Pancreas (tissue), 10 donors: ENCODE data around the gene AK9. TPM values are rescaled to one million over a fixed set of nuclear protein-coding genes. Genes with fewer than 3 reads are reported as not detected.

Experiments
- ATAC-seq, 4 donors: fragments of 200-7000 bp; cut with Tn5 transposase; one replicate each; pipeline versions ENCODE4 v1.8.0 to v1.9.1; 2020; ENCODE audit warnings: mild to moderate bottlenecking in 4 of 4, moderate library complexity in 4 of 4
- DNase-seq, 6 donors: peaks; one replicate each; pipeline ENCODE4 v3.0.0-alpha.2; 2020
- FAIRE-seq: peaks from 2 replicates; lab custom pipeline; 2012; peaks lifted over from hg19 to GRCh38; lab: Jason Lieb, UNC
- H3K27ac ChIP-seq, 4 donors: fragments of 200-600 bp; sonication (generic); 1 replicate in 3 of 4; 2 replicates in 1 of 4; pipeline versions ENCODE4 v1.5.0 to v1.8.0; 2020
- H3K27me3 ChIP-seq, 4 donors: fragments of 200-600 bp; one replicate each; pipeline ENCODE4 v1.8.0; 2021
- H3K36me3 ChIP-seq, 3 donors: fragments of 200-600 bp; sonication (generic) in 1 of 3; one replicate each; pipeline versions ENCODE4 v1.5.0 to v1.8.0; 2020 to 2021
- H3K4me1 ChIP-seq, 3 donors: fragments of 200-600 bp; one replicate each; pipeline ENCODE4 v1.8.0; 2021
- H3K4me3 ChIP-seq, 4 donors: fragments of 200-600 bp; sonication (generic) in 2 of 4; one replicate each; pipeline versions ENCODE4 v1.5.0 to v1.8.0; 2020 to 2021
- H3K9me3 ChIP-seq, 4 donors: fragments of 200-600 bp; one replicate each; pipeline ENCODE4 v1.8.0; 2021
- CTCF ChIP-seq, 4 donors: fragments of 200-600 bp; sonication (generic) in 3 of 4; IDR thresholded peaks; one replicate each; pipeline versions ENCODE4 v1.5.0 to v1.8.0; 2021; ENCODE audit warnings: antibody characterized with exemption in 4 of 4
- WGBS, 2 donors: extraction: QIAGEN DNeasy Blood & Tissue Kit; methylation state at CpG; one replicate each; pipeline ENCODE4 v1.1.7; 2013; 5-methylcytosine and 5-hydroxymethylcytosine counted together
- intact Hi-C, 3 donors: fragments of 100-400 bp; cut with DNase I; formaldehyde crosslinking; loops; one replicate each; pipeline versions ENCODE4 v1.11.1 to v1.14.2; 2022
- polyA plus RNA-seq, 2 donors: library from polyadenylated mRNA; stranded (reverse); fragments of 200-250 nt; gene quantifications; one replicate each; pipeline ENCODE4 v1.2.3, GENCODE V29; 2013
- total RNA-seq, 6 donors: library from RNA; stranded (reverse); fragmentation: NEBNext Ultra II Directional in 4 of 6; extraction: Animal tissue kit (Norgen Biotek cat#: 25700) in 4 of 6; gene quantifications; one replicate each; pipeline versions ENCODE4 v1.2.1 to v1.2.4, GENCODE V29; 2021 to 2023
- donor health status: healthy with polysubstance abuse.
- donor health status: DM: no; HTN: no; CAD: no; lungs with moderate emphysema.
- donor health status: DM: no; HTN: no; CAD: no.
- donor health status: control.
- donor health status: control.
- donor health status: Bipolar disorder and iron deficiency.
- donor health status: DM: yes; HTN: yes; CAD: no.
- donor health status: DM: no; HTN: no; CAD: no.
- donor health status: DM: no; HTN: no; CAD: no.
- donor health status: DM: yes; HTN: yes; CAD: no.

AK9 gene
- total and polyA plus RNA-seq, 8 donors = 2.0 to 6.0 (median 3.6) TPM

- Histone ChIP-seq H3K9me3 (no peaks in the 10 kb centered on the region), H3K36me3 (no peaks in the 10 kb centered on the region), H3K27ac (no peak overlapping the region), H3K4me1 (no peaks in the 10 kb centered on the region), H3K27me3 (no peaks in the 10 kb centered on the region), H3K4me3 (no peak overlapping the region)
- WGBS, 2 donors = 54 to 56% methylated on average over 2 of the region's 2 CpGs
- DNase-seq (no peak), ATAC-seq (no peak), FAIRE-seq (no peak)
- no peak for TF ChIP-seq CTCF (IDR thresholded peaks at IDR 0.05)
- intact Hi-C loops = no loop called here
Measured at GRCh38 chr6:109511832-109512231, 179.2 kb downstream of the AK9 start.

- DNase-seq (no peak), FAIRE-seq (no peak), ATAC-seq (no peak)
- intact Hi-C loops = no loop called here
- TF ChIP-seq CTCF (IDR thresholded peaks at IDR 0.05) = no peak
- H3K27me3 ChIP-seq = no peaks in the 10 kb centered on the region
- H3K4me1 ChIP-seq = no peaks in the 10 kb centered on the region
- no peak overlapping the region for H3K4me3 ChIP-seq
- no peak overlapping the region for H3K27ac ChIP-seq
- no peaks in the 10 kb centered on the region for H3K36me3 ChIP-seq
- H3K9me3 ChIP-seq = no peaks in the 10 kb centered on the region
- WGBS, 2 donors = 73 to 75% methylated on average over 1 of the region's 1 CpG
Measured at GRCh38 chr6:109510358-109510757, 180.6 kb downstream of the AK9 start.

DNA sequence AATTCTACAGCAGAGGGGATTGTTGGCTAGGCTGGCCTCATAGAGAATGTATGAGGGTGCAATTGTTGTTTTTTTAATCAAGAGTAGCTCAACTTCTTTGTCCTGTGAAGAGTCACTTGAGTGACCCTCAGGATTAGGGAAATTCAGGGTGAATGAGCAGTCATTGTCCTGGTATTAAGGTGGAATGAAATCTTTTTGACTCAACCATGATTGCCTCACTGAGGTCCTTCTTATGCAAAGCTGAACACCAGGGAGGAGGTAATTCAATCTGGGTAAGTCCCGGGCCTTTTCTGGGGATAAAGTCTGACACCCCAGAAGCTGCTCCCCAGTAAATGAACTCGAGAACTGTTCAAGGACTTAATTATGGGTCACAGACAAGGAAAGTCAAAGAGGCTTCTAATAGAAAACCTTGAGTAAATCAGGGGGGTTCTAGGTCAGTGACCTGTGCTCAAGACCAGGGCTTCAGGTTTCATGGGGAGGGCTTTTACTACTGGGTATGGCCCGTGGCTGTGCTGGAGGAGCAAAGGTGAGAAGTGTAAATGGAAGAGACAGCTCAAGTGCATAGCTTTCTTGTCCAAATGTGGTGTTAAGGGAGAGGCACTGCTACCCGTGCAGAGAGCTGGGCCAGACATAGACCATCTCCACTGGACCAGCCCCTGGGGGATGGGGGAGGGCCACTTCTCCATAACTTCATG lies 182.7 kb downstream of the AK9 start:
- Histone ChIP-seq H3K4me3 (no peak overlapping the region), H3K27me3 (no peaks in the 10 kb centered on the region), H3K9me3 (no peaks in the 10 kb centered on the region), H3K36me3 (no peaks in the 10 kb centered on the region), H3K27ac (no peak overlapping the region), H3K4me1 (no peaks in the 10 kb centered on the region)
- TF ChIP-seq CTCF (IDR thresholded peaks at IDR 0.05) = no peak
- FAIRE-seq (no peak), DNase-seq (no peak), ATAC-seq (no peak)
- 82 to 83% methylated on average over 4 of the region's 4 CpGs for WGBS, 2 donors
- intact Hi-C loops = no loop called here

- Histone ChIP-seq H3K36me3 (no peaks in the 10 kb centered on the region), H3K27me3 (no peaks in the 10 kb centered on the region), H3K9me3 (no peaks in the 10 kb centered on the region), H3K4me3 (no peak overlapping the region), H3K27ac (no peak overlapping the region), H3K4me1 (no peaks in the 10 kb centered on the region)
- DNase-seq = no peak
- TF ChIP-seq CTCF (IDR thresholded peaks at IDR 0.05) = no peak
- intact Hi-C loops = no loop called here
- no peak for FAIRE-seq
- ATAC-seq = no peak
- 82 to 88% methylated on average over 4 of the region's 4 CpGs for WGBS, 2 donors
Measured at GRCh38 chr6:109507490-109508072, 183.4 kb downstream of the AK9 start.

- intact Hi-C loops = no loop called here
- WGBS, 2 donors = 92 to 94% methylated on average over 2 of the region's 2 CpGs
- FAIRE-seq = no peak
- no peak for TF ChIP-seq CTCF (IDR thresholded peaks at IDR 0.05)
- H3K27me3 ChIP-seq = no peaks in the 10 kb centered on the region
- H3K4me1 ChIP-seq = no peaks in the 10 kb centered on the region
- H3K4me3 ChIP-seq = no peak overlapping the region
- H3K36me3 ChIP-seq = no peaks in the 10 kb centered on the region
- H3K9me3 ChIP-seq = no peaks in the 10 kb centered on the region
- no peak for DNase-seq
- no peak for ATAC-seq
- H3K27ac ChIP-seq = no peak overlapping the region
Measured at GRCh38 chr6:109506841-109507240, 184.2 kb downstream of the AK9 start.
